SK-N-SH (cell line): ENCODE data around the gene TET2. TPM values are rescaled to one million over a fixed set of nuclear protein-coding genes. Genes with fewer than 3 reads are reported as not detected.

Source experiments
- CTCF ChIA-PET: fragments of 300-600, 350-600 bp; formaldehyde crosslinking; extraction: SDS; loops from one replicate; lab custom pipeline; 2021; lab: Yijun Ruan, JAX
- POLR2A ChIA-PET: fragments of 350-600 bp; sonication (Branson Sonifier 250); formaldehyde crosslinking; extraction: SDS; loops from one replicate; lab custom pipeline; 2020; ENCODE audit warnings: antibody characterized with exemption, inconsistent platforms; lab: Yijun Ruan, JAX
- DNase-seq: peaks from one replicate; pipeline ENCODE4 v3.0.0; 2012
- H2AFZ ChIP-seq: fragments of 200-600 bp; sonication (generic); 2 replicates; pipeline ENCODE4 v1.8.1; 2016; ENCODE audit warnings: antibody characterized with exemption, mild to moderate bottlenecking, low read depth
- H3F3A ChIP-seq: fragments of 200-600 bp; sonication (generic); replicated peaks from 2 replicates; pipeline ENCODE3; 2016; ENCODE audit warnings: antibody characterized with exemption, mild to moderate bottlenecking; ENCODE audit not compliant: insufficient read depth
- H3K27ac ChIP-seq, 2 experiments: fragments of 200-500 bp in 1 of 2; fragments of 200-600 bp in 1 of 2; sonication (Bioruptor generic) in 1 of 2; sonication (generic), shearing (Covaris generic) in 1 of 2; 2 replicates each; pipeline versions ENCODE4 v1.5.1 to v1.6.1; 2014 to 2016; ENCODE audit warnings: low read depth in 2 of 2, inconsistent platforms in 1 of 2, low read length in 1 of 2, mild to moderate bottlenecking in 1 of 2, mixed read lengths in 1 of 2
- H3K27me3 ChIP-seq: fragments of 200-600 bp; sonication (generic), shearing (Covaris generic); 2 replicates; pipeline ENCODE4 v1.6.1; 2016; ENCODE audit warnings: mixed run types; ENCODE audit not compliant: insufficient read depth
- H3K36me3 ChIP-seq, 2 experiments: fragments of 200-500 bp in 1 of 2; fragments of 200-600 bp in 1 of 2; sonication (Bioruptor generic) in 1 of 2; sonication (generic) in 1 of 2; replicated peaks in 1 of 2; 2 replicates each; pipeline versions ENCODE3 to v1.5.1; 2014 to 2016; ENCODE audit warnings: low read length in 1 of 2, mild to moderate bottlenecking in 1 of 2; ENCODE audit not compliant: insufficient read depth in 2 of 2, control insufficient read depth in 1 of 2
- H3K4me1 ChIP-seq, 2 experiments: fragments of 200-500 bp in 1 of 2; fragments of 200-600 bp in 1 of 2; sonication (Bioruptor generic) in 1 of 2; sonication (generic), shearing (Covaris generic) in 1 of 2; 2 replicates each; pipeline versions ENCODE4 v1.5.1 to v1.6.1; 2014 to 2016; ENCODE audit warnings: low read depth in 1 of 2, low read length in 1 of 2, mixed run types in 1 of 2; ENCODE audit not compliant: insufficient read depth in 2 of 2, control insufficient read depth in 1 of 2
- H3K4me2 ChIP-seq: fragments of 200-600 bp; sonication (generic), shearing (Covaris generic); 2 replicates; pipeline ENCODE4 v1.6.1; 2017; ENCODE audit warnings: mixed run types
- H3K4me3 ChIP-seq, 2 experiments: fragments of 200-500 bp in 1 of 2; fragments of 200-600 bp in 1 of 2; sonication (Bioruptor generic) in 1 of 2; sonication (generic), shearing (Covaris generic) in 1 of 2; 2 replicates each; pipeline versions ENCODE4 v1.5.1 to v1.8.1; 2014 to 2016; ENCODE audit warnings: low read depth in 2 of 2, inconsistent platforms in 1 of 2, low read length in 1 of 2, mild to moderate bottlenecking in 1 of 2, mixed read lengths in 1 of 2, moderate library complexity in 1 of 2
- H3K79me2 ChIP-seq: fragments of 200-600 bp; sonication (generic); 2 replicates; pipeline ENCODE4 v1.8.1; 2017; ENCODE audit warnings: mild to moderate bottlenecking; ENCODE audit not compliant: insufficient read depth
- H3K9ac ChIP-seq: fragments of 200-600 bp; sonication (generic); 2 replicates; pipeline ENCODE4 v1.6.1; 2017; ENCODE audit warnings: mixed run types
- H3K9me2 ChIP-seq: fragments of 200-600 bp; sonication (generic); 2 replicates; pipeline ENCODE4 v1.6.1; 2017; ENCODE audit warnings: mixed run types
- H3K9me3 ChIP-seq: fragments of 200-600 bp; sonication (generic); 2 replicates; pipeline ENCODE4 v1.6.1; 2017; ENCODE audit warnings: mixed run types, mild to moderate bottlenecking, moderate library complexity
- H4K20me1 ChIP-seq: fragments of 200-600 bp; sonication (generic); 2 replicates; pipeline ENCODE4 v1.6.1; 2017; ENCODE audit warnings: mild to moderate bottlenecking, mixed run types; ENCODE audit not compliant: insufficient read depth
- CHD2 ChIP-seq: fragments of 150-350 bp; IDR thresholded peaks from 2 replicates; pipeline ENCODE4 v1.6.1; 2018; ENCODE audit warnings: low read length; ENCODE audit not compliant: partially characterized antibody
- EP300 ChIP-seq, 2 experiments: IDR thresholded peaks; 2 replicates each; pipeline versions ENCODE4 v1.4.0 to v1.6.1; 2012; ENCODE audit warnings: borderline replicate concordance in 1 of 2, low read depth in 1 of 2, low read length in 1 of 2
- EZH2phosphoT487 ChIP-seq: fragments of 200-600 bp; sonication (generic); IDR thresholded peaks from 2 replicates; pipeline ENCODE4 v1.6.1; 2017; ENCODE audit warnings: low read depth, mixed run types, mild to moderate bottlenecking, antibody characterized with exemption, moderate library complexity, borderline replicate concordance
- FOSL2 ChIP-seq: IDR thresholded peaks from 2 replicates; pipeline ENCODE4 v1.4.0; 2012; ENCODE audit warnings: low read depth, mild to moderate bottlenecking, moderate library complexity, borderline replicate concordance
- FOXM1 ChIP-seq: IDR thresholded peaks from 2 replicates; pipeline ENCODE4 v1.4.0; 2012; ENCODE audit warnings: low read depth, mild to moderate bottlenecking
- GATA2 ChIP-seq: sonication (generic); formaldehyde crosslinking; IDR thresholded peaks from 2 replicates; pipeline ENCODE4 v1.5.0; 2020; ENCODE audit warnings: mild to moderate bottlenecking, missing genetic modification reagents
- RCOR1 ChIP-seq: fragments of 150-350 bp; IDR thresholded peaks from 2 replicates; pipeline ENCODE4 v1.6.1; 2017; ENCODE audit warnings: antibody characterized with exemption, low read length
- RFX5 ChIP-seq: IDR thresholded peaks from 2 replicates; pipeline ENCODE4 v1.6.1; 2012; ENCODE audit warnings: mild to moderate bottlenecking, improper control_type of control experiment, low read length
- SIN3A ChIP-seq: IDR thresholded peaks from 2 replicates; pipeline ENCODE4 v1.6.1; 2012; ENCODE audit warnings: low read depth, mild to moderate bottlenecking, low read length, moderate library complexity, borderline replicate concordance
- TAF1 ChIP-seq: IDR thresholded peaks from 2 replicates; pipeline ENCODE4 v1.6.1; 2012; ENCODE audit warnings: low read depth, mild to moderate bottlenecking, low read length, moderate library complexity, borderline replicate concordance
- TCF12 ChIP-seq: IDR thresholded peaks from 2 replicates; pipeline ENCODE4 v1.4.0; 2012
- WGBS: methylation state at CpG from one replicate; pipeline ENCODE4 v1.1.6; 2017; ENCODE audit warnings: low lambda C conversion rate; 5-methylcytosine and 5-hydroxymethylcytosine counted together
- polyA plus RNA-seq, 3 experiments: library from polyadenylated mRNA; depleted of rRNA; stranded (reverse); fragments of >200 nt; gene quantifications; 2 replicates each; pipeline ENCODE4 v1.2.3, GENCODE V29; 2012
- TF ChIP-seq, protein P1 (sequence below): fragments of 150-350 bp; IDR thresholded peaks from 2 replicates; pipeline ENCODE4 v1.6.1; 2016; ENCODE audit warnings: mild to moderate bottlenecking, low read depth, low read length
- TF ChIP-seq, protein P2 (sequence below): IDR thresholded peaks from 2 replicates; pipeline ENCODE4 v1.6.1; 2012; ENCODE audit warnings: mild to moderate bottlenecking, low read depth, low read length, moderate library complexity
- TF ChIP-seq, protein P3 (sequence below): IDR thresholded peaks from 2 replicates; pipeline ENCODE4 v1.4.0; 2012; ENCODE audit warnings: low read depth, borderline replicate concordance
- TF ChIP-seq, protein P4 (sequence below): IDR thresholded peaks from 2 replicates; pipeline ENCODE4 v1.4.0; 2012; ENCODE audit warnings: low read depth, borderline replicate concordance

Gene TET2
- polyA plus RNA-seq, 1 of the 3 experiments (the other 2 are of a cell fraction): 3.5 TPM

DNA sequence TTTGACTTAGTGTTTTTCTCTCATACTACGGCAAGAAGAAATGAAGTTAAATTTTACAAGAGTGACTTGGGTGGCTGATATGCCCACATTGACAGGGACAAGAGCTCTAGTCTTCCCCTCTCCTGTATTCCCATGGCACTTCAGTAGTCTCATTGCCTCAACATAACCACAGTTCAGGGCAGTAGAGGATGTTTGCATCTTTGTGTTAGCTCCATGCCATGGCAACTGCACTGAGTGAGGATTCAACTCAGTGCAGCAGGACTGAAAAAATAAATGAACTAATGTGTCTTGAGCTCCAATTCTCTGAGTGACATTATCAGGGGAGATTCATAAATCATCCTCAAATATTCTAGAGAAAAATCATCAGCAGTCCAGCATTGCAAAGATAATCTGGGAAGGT, 78.8 kb downstream of the TET2 start (continued):
- TF ChIP-seq, protein P1, sequence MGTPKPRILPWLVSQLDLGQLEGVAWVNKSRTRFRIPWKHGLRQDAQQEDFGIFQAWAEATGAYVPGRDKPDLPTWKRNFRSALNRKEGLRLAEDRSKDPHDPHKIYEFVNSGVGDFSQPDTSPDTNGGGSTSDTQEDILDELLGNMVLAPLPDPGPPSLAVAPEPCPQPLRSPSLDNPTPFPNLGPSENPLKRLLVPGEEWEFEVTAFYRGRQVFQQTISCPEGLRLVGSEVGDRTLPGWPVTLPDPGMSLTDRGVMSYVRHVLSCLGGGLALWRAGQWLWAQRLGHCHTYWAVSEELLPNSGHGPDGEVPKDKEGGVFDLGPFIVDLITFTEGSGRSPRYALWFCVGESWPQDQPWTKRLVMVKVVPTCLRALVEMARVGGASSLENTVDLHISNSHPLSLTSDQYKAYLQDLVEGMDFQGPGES: no peak
- no peak for TF ChIP-seq FOSL2
- TF ChIP-seq EZH2phosphoT487: no peak
- no peak for TF ChIP-seq SIN3A
- TF ChIP-seq EP300 (IDR thresholded peaks at IDR 0.05; ENCODE audit: borderline replicate concordance in 1 of 2, low read depth in 1 of 2, low read length in 1 of 2): no peak
- TF ChIP-seq GATA2 (CRISPR knock-in tag): no peak

DNA sequence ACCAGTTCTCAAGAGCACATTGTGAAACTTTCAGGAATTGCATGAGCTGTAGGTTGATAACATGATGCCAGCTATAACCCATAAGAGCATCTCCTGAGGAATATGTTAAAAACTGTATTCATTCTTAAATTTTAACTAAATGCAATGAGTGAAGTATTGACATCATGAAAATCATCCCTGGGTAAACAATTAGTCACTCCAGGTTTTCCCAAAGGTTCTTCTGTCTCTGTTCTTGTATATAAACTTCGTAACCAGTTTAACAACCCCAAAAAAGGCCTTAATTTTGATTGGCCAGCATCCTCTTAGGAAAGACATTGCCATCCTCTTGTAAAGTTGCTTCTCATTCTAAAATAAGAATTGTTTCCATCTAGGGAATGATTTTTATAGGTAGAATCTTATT, 80.4 kb downstream of the TET2 start:
- ChIA-PET CTCF (interaction anchor here (1.5 kb wide), 1 partner anchor 86 kb away, joined by 3 read pairs; no protein-coding TSS in a partner anchor), POLR2A (no interaction called here)
- peaks cover 62% of the 10 kb centered on the region for H3K79me2 ChIP-seq
- DNase-seq: no peak
- H4K20me1 ChIP-seq: peaks cover 18% of the 10 kb centered on the region; the same call in 1 of the 2 replicates
- 92% methylated on average over 1 of the region's 1 CpG for WGBS
- no peak overlapping the region for H3K4me2 ChIP-seq
- no peaks in the 10 kb centered on the region for H3K27me3 ChIP-seq
- H3K36me3 ChIP-seq: peaks cover 0 to 3% of the 10 kb centered on the region in 2 experiments
- H3K9ac ChIP-seq: no peak overlapping the region
- no peak overlapping the region for H3K4me3 ChIP-seq
- TF ChIP-seq RFX5 (no peak), TCF12 (no peak), FOXM1 (no peak), CHD2 (no peak), TAF1 (no peak), RCOR1 (no peak)
- TF ChIP-seq, protein P2, sequence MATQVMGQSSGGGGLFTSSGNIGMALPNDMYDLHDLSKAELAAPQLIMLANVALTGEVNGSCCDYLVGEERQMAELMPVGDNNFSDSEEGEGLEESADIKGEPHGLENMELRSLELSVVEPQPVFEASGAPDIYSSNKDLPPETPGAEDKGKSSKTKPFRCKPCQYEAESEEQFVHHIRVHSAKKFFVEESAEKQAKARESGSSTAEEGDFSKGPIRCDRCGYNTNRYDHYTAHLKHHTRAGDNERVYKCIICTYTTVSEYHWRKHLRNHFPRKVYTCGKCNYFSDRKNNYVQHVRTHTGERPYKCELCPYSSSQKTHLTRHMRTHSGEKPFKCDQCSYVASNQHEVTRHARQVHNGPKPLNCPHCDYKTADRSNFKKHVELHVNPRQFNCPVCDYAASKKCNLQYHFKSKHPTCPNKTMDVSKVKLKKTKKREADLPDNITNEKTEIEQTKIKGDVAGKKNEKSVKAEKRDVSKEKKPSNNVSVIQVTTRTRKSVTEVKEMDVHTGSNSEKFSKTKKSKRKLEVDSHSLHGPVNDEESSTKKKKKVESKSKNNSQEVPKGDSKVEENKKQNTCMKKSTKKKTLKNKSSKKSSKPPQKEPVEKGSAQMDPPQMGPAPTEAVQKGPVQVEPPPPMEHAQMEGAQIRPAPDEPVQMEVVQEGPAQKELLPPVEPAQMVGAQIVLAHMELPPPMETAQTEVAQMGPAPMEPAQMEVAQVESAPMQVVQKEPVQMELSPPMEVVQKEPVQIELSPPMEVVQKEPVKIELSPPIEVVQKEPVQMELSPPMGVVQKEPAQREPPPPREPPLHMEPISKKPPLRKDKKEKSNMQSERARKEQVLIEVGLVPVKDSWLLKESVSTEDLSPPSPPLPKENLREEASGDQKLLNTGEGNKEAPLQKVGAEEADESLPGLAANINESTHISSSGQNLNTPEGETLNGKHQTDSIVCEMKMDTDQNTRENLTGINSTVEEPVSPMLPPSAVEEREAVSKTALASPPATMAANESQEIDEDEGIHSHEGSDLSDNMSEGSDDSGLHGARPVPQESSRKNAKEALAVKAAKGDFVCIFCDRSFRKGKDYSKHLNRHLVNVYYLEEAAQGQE: no peak
- TF ChIP-seq, protein P3, sequence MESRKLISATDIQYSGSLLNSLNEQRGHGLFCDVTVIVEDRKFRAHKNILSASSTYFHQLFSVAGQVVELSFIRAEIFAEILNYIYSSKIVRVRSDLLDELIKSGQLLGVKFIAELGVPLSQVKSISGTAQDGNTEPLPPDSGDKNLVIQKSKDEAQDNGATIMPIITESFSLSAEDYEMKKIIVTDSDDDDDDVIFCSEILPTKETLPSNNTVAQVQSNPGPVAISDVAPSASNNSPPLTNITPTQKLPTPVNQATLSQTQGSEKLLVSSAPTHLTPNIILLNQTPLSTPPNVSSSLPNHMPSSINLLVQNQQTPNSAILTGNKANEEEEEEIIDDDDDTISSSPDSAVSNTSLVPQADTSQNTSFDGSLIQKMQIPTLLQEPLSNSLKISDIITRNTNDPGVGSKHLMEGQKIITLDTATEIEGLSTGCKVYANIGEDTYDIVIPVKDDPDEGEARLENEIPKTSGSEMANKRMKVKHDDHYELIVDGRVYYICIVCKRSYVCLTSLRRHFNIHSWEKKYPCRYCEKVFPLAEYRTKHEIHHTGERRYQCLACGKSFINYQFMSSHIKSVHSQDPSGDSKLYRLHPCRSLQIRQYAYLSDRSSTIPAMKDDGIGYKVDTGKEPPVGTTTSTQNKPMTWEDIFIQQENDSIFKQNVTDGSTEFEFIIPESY: no peak
- TF ChIP-seq, protein P1: no peak
- TF ChIP-seq, protein P4, sequence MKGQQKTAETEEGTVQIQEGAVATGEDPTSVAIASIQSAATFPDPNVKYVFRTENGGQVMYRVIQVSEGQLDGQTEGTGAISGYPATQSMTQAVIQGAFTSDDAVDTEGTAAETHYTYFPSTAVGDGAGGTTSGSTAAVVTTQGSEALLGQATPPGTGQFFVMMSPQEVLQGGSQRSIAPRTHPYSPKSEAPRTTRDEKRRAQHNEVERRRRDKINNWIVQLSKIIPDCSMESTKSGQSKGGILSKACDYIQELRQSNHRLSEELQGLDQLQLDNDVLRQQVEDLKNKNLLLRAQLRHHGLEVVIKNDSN: no peak
- H3K27ac ChIP-seq: no peak overlapping the region
- peaks cover 4 to 9% of the 10 kb centered on the region in 2 experiments; a peak in 2 of 4 replicates for H3K4me1 ChIP-seq
- no peaks in the 10 kb centered on the region for H3K9me2 ChIP-seq
- peaks cover 5% of the 10 kb centered on the region for H3F3A ChIP-seq
- H3K9me3 ChIP-seq: no peaks in the 10 kb centered on the region
- no peak overlapping the region for H2AFZ ChIP-seq
